HG03378 (cell line): ENCODE data around the gene ARHGAP26.

Experiments used
- ATAC-seq: cut with Tn5 transposase; IDR thresholded peaks from one replicate; pipeline ENCODE4 v1.9.1; 2021; ENCODE audit warnings: mild to moderate bottlenecking, moderate library complexity; ENCODE audit not compliant: unreplicated experiment

Gene ARHGAP26

GRCh38 chr5:142748568-142749249 is 21.5 kb upstream of the ARHGAP26 start:
- ATAC-seq = peak; percentile 54

- no peak for ATAC-seq
Measured at GRCh38 chr5:142749321-142749720, 20.9 kb upstream of the ARHGAP26 start.

GRCh38 chr5:142753116-142753631 is 17.0 kb upstream of the ARHGAP26 start:
- no peak for ATAC-seq

- no peak for ATAC-seq
Measured at GRCh38 chr5:142754031-142754430, 16.1 kb upstream of the ARHGAP26 start.

- no peak for ATAC-seq
Measured at GRCh38 chr5:142756576-142756975, 13.6 kb upstream of the ARHGAP26 start.

GRCh38 chr5:142757564-142757963 is 12.6 kb upstream of the ARHGAP26 start:
- ATAC-seq = no peak

GRCh38 chr5:142758062-142758795 is 11.9 kb upstream of the ARHGAP26 start:
- ATAC-seq = no peak

- no peak for ATAC-seq
Measured at GRCh38 chr5:142758796-142759145, 11.4 kb upstream of the ARHGAP26 start.

- ATAC-seq = no peak
Measured at GRCh38 chr5:142763701-142764100, 6.5 kb upstream of the ARHGAP26 start.

- ATAC-seq = no peak
Measured at GRCh38 chr5:142767178-142767577, 3.0 kb upstream of the ARHGAP26 start.

- no peak for ATAC-seq
Measured at GRCh38 chr5:142767911-142768310, 2.3 kb upstream of the ARHGAP26 start.

GRCh38 chr5:142769251-142769792 is 855 bp upstream of the ARHGAP26 start:
- ATAC-seq = no peak

GRCh38 chr5:142770650-142771609 is 753 bp downstream of the ARHGAP26 start:
- peak; percentile 17 for ATAC-seq

GRCh38 chr5:142771666-142772065 is 1.5 kb downstream of the ARHGAP26 start:
- no peak for ATAC-seq

GRCh38 chr5:142772446-142773293 is 2.5 kb downstream of the ARHGAP26 start:
- ATAC-seq = no peak

- no peak for ATAC-seq
Measured at GRCh38 chr5:142777099-142777498, 6.9 kb downstream of the ARHGAP26 start.

GRCh38 chr5:142777850-142778249 is 7.7 kb downstream of the ARHGAP26 start:
- ATAC-seq = no peak

- ATAC-seq = no peak
Measured at GRCh38 chr5:142779163-142779840, 9.1 kb downstream of the ARHGAP26 start.

GRCh38 chr5:142780871-142781270 is 10.7 kb downstream of the ARHGAP26 start:
- ATAC-seq = no peak
